Measurements from ENCODE around the gene ALDH3B1.

Gene ALDH3B1

GRCh38 chr11:68016161-68016903 is 6.2 kb downstream of the ALDH3B1 start:
- no peaks in the 10 kb centered on the region for H3K27me3 Mint-ChIP-seq
- H3K9me3 Mint-ChIP-seq = no peaks in the 10 kb centered on the region
- H3K27ac Mint-ChIP-seq = no peak overlapping the region
- no peaks in the 10 kb centered on the region for H3K4me1 Mint-ChIP-seq (ENCODE audit: low read depth)
- no peak overlapping the region for H3K4me3 Mint-ChIP-seq
- no peaks in the 10 kb centered on the region for H3K36me3 Mint-ChIP-seq (ENCODE audit: low read depth)
- no peak for DNase-seq

GRCh38 chr11:68016904-68017817 is 7.0 kb downstream of the ALDH3B1 start:
- H3K4me3 Mint-ChIP-seq = no peak overlapping the region
- H3K9me3 Mint-ChIP-seq = no peaks in the 10 kb centered on the region
- no peaks in the 10 kb centered on the region for H3K4me1 Mint-ChIP-seq (ENCODE audit: low read depth)
- no peak overlapping the region for H3K27ac Mint-ChIP-seq
- H3K36me3 Mint-ChIP-seq (ENCODE audit: low read depth) = no peaks in the 10 kb centered on the region
- no peak for DNase-seq
- no peaks in the 10 kb centered on the region for H3K27me3 Mint-ChIP-seq

- Mint-ChIP-seq H3K27me3 (no peaks in the 10 kb centered on the region), H3K4me3 (no peak overlapping the region), H3K9me3 (no peaks in the 10 kb centered on the region), H3K4me1 (ENCODE audit: low read depth) (no peaks in the 10 kb centered on the region), H3K27ac (no peak overlapping the region), H3K36me3 (ENCODE audit: low read depth) (no peaks in the 10 kb centered on the region)
- DNase-seq = no peak
Observed at GRCh38 chr11:68017980-68018729, 8.0 kb downstream of the ALDH3B1 start.

GRCh38 chr11:68018730-68019190 is 8.6 kb downstream of the ALDH3B1 start:
- Mint-ChIP-seq H3K36me3 (ENCODE audit: low read depth) (no peaks in the 10 kb centered on the region), H3K9me3 (no peaks in the 10 kb centered on the region), H3K27me3 (no peaks in the 10 kb centered on the region), H3K4me1 (ENCODE audit: low read depth) (no peaks in the 10 kb centered on the region), H3K27ac (no peak overlapping the region), H3K4me3 (no peak overlapping the region)
- no peak for DNase-seq

- Mint-ChIP-seq H3K4me1 (ENCODE audit: low read depth) (no peaks in the 10 kb centered on the region), H3K4me3 (no peak overlapping the region), H3K27ac (no peak overlapping the region), H3K36me3 (ENCODE audit: low read depth) (no peaks in the 10 kb centered on the region), H3K27me3 (no peaks in the 10 kb centered on the region), H3K9me3 (no peaks in the 10 kb centered on the region)
- DNase-seq = no peak
Observed at GRCh38 chr11:68019486-68019885, 9.4 kb downstream of the ALDH3B1 start.

- H3K27me3 Mint-ChIP-seq = no peaks in the 10 kb centered on the region
- DNase-seq = no peak
- H3K4me1 Mint-ChIP-seq (ENCODE audit: low read depth) = no peaks in the 10 kb centered on the region
- H3K9me3 Mint-ChIP-seq = no peaks in the 10 kb centered on the region
- no peak overlapping the region for H3K27ac Mint-ChIP-seq
- H3K36me3 Mint-ChIP-seq (ENCODE audit: low read depth) = peaks cover 8% of the 10 kb centered on the region
- H3K4me3 Mint-ChIP-seq = no peak overlapping the region
Observed at GRCh38 chr11:68020575-68020974, 10.4 kb downstream of the ALDH3B1 start.

- H3K9me3 Mint-ChIP-seq = no peaks in the 10 kb centered on the region
Observed at GRCh38 chr11:68021167-68021787, 11.2 kb downstream of the ALDH3B1 start.

GRCh38 chr11:68022531-68022930 is 12.4 kb downstream of the ALDH3B1 start:
- peaks cover 15% of the 10 kb centered on the region for H3K36me3 Mint-ChIP-seq (ENCODE audit: low read depth)
- H3K4me1 Mint-ChIP-seq (ENCODE audit: low read depth) = no peaks in the 10 kb centered on the region
- no peak for DNase-seq
- H3K9me3 Mint-ChIP-seq = no peaks in the 10 kb centered on the region
- H3K4me3 Mint-ChIP-seq = no peak overlapping the region
- H3K27ac Mint-ChIP-seq = no peak overlapping the region
- H3K27me3 Mint-ChIP-seq = no peaks in the 10 kb centered on the region

More at GRCh38 chr11:68021167-68021787, 11.2 kb downstream of the ALDH3B1 start:
- H3K36me3 Mint-ChIP-seq (ENCODE audit: low read depth) = peaks cover 13% of the 10 kb centered on the region
- no peaks in the 10 kb centered on the region for H3K27me3 Mint-ChIP-seq
- H3K4me3 Mint-ChIP-seq = no peak overlapping the region
- no peaks in the 10 kb centered on the region for H3K4me1 Mint-ChIP-seq (ENCODE audit: low read depth)
- DNase-seq = no peak
- no peak overlapping the region for H3K27ac Mint-ChIP-seq

GRCh38 chr11:68024508-68024907 is 14.4 kb downstream of the ALDH3B1 start:
- Mint-ChIP-seq H3K27me3 (no peaks in the 10 kb centered on the region), H3K27ac (no peak overlapping the region), H3K4me1 (ENCODE audit: low read depth) (peaks cover 15% of the 10 kb centered on the region), H3K4me3 (no peak overlapping the region), H3K9me3 (no peaks in the 10 kb centered on the region), H3K36me3 (ENCODE audit: low read depth) (peaks cover 15% of the 10 kb centered on the region)
- no peak for DNase-seq

GRCh38 chr11:68025047-68025446 is 14.9 kb downstream of the ALDH3B1 start:
- no peak for DNase-seq
- no peak overlapping the region for H3K27ac Mint-ChIP-seq
- no peak overlapping the region for H3K4me3 Mint-ChIP-seq
- H3K36me3 Mint-ChIP-seq (ENCODE audit: low read depth) = peaks cover 15% of the 10 kb centered on the region
- H3K9me3 Mint-ChIP-seq = no peaks in the 10 kb centered on the region
- peaks cover 18% of the 10 kb centered on the region for H3K4me1 Mint-ChIP-seq (ENCODE audit: low read depth)
- H3K27me3 Mint-ChIP-seq = no peaks in the 10 kb centered on the region

- no peak for DNase-seq
- H3K4me1 Mint-ChIP-seq (ENCODE audit: low read depth) = peaks cover 22% of the 10 kb centered on the region
- no peaks in the 10 kb centered on the region for H3K27me3 Mint-ChIP-seq
- no peak overlapping the region for H3K27ac Mint-ChIP-seq
- H3K36me3 Mint-ChIP-seq (ENCODE audit: low read depth) = peaks cover 27% of the 10 kb centered on the region
- H3K4me3 Mint-ChIP-seq = no peak overlapping the region
- no peaks in the 10 kb centered on the region for H3K9me3 Mint-ChIP-seq
Observed at GRCh38 chr11:68026391-68027105, 16.4 kb downstream of the ALDH3B1 start.

GRCh38 chr11:68027667-68028066 is 17.5 kb downstream of the ALDH3B1 start:
- H3K4me1 Mint-ChIP-seq (ENCODE audit: low read depth) = peaks cover 26% of the 10 kb centered on the region
- H3K27me3 Mint-ChIP-seq = no peaks in the 10 kb centered on the region
- no peak overlapping the region for H3K4me3 Mint-ChIP-seq
- no peaks in the 10 kb centered on the region for H3K9me3 Mint-ChIP-seq
- H3K27ac Mint-ChIP-seq = no peak overlapping the region
- H3K36me3 Mint-ChIP-seq (ENCODE audit: low read depth) = peaks cover 35% of the 10 kb centered on the region
- no peak for DNase-seq

- peak overlapping the region; percentile 99 for H3K27ac Mint-ChIP-seq
- H3K4me3 Mint-ChIP-seq = peak overlapping the region; percentile 95
- H3K36me3 Mint-ChIP-seq (ENCODE audit: low read depth) = peaks cover 46% of the 10 kb centered on the region
- H3K4me1 Mint-ChIP-seq (ENCODE audit: low read depth) = peaks cover 26% of the 10 kb centered on the region
- no peaks in the 10 kb centered on the region for H3K27me3 Mint-ChIP-seq
- no peaks in the 10 kb centered on the region for H3K9me3 Mint-ChIP-seq
- no peak for DNase-seq
Observed at GRCh38 chr11:68028802-68029545, 18.8 kb downstream of the ALDH3B1 start.

Measured in activated T-cell treated with anti-CD3 and anti-CD28 coated beads, Interleukin-2, amount 50 U/mL, for 24 hours (primary cell).